ENCODE results near the gene NUDT2.

The NUDT2 gene

DNA sequence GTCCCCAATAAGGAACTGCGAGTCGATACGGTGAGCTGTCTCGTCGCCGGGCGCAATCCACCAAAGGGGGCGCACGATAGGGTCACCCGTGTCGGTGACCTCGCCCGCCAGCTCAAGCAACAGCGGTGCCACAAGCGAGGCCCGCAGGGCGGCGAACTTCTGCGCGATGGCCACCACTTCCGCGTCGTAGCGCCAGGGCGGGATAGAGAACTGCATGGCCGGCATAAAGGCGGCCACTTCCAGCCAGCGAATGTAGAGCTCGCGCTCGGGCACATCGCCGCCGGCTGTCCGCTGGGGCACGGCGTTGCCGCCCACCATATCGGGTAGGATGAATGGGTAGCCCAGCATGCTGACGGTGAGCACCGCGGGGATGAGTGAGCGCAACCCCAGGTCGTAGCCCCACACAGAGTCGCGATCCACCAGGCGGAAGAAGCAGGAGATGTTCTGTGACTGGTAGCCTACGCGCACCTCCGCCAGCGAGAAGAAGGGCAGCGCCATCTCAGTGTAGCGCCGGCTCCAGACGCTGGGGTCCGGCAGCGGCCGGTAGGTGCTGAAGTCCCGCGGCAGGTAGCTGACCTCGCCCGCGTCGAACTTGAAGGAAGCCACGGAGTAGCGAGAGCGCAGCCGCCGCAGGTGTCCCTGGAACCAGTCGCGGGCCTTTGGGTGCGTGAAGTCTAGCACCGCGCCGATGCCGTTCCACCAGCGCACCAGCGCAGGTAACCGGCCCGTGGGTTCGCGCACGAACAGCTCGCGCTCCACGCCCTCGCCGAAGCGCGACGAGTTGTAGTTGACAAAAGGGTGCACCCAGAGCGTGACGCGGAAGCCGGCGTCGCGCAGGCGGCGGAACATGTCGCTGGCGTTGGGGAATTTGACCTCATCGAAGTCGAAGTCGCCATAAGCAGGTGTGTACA, 41.9 kb downstream of the NUDT2 start:
- Histone ChIP-seq H3K27ac (no peak overlapping the region), H3K4me3 (no peak overlapping the region), H3K9ac (ENCODE audit: insufficient read length) (no peak overlapping the region), H3K9me3 (ENCODE audit: low read depth, low read length) (no peaks in the 10 kb centered on the region), H3K36me3 (ENCODE audit: insufficient read depth, low read length) (no peaks in the 10 kb centered on the region)
- TF ChIP-seq EZH2 (IDR thresholded peaks at IDR 0.05) (no peak), FOXP2 (optimal IDR thresholded peaks at IDR 0.05; ENCODE audit: control extremely low read depth, extremely low read length, insufficient read depth) (no peak), POLR2AphosphoS5 (IDR thresholded peaks at IDR 0.05; ENCODE audit: borderline replicate concordance, low read depth, low read length) (no peak)
- no peak for DNase-seq (ENCODE audit: low read depth, low spot score)

DNA sequence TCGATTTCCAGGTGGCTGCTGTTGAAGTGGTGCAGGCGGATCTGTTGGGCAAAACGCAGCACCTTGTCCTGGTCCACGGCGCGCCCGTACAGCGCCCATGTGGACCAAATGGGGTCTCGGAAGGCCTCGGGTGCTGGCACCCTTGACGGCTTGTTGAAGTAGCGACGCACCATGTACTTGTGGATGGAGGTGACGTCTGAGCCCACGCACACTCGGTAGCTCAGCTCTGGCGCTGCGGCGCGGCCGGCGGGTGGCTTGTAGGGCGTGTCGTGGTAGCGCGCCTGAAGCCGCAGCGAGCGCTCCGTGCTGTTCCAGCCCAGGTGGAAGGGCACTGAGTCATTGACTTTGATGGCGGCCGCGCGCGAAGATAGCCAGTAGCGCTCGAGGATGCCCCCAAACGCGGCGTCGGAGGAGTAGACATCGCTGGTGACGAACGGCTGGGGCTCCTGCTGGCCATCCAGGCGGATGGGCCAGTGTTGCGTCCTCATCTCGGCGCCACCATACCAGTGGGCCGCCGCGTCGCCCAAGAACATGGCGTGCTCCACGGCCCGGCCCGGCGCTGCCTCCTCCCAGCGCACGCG, 42.6 kb downstream of the NUDT2 start:
- Histone ChIP-seq H3K36me3 (ENCODE audit: insufficient read depth, low read length) (no peaks in the 10 kb centered on the region), H3K9ac (ENCODE audit: insufficient read length) (no peak overlapping the region), H3K9me3 (ENCODE audit: low read depth, low read length) (no peaks in the 10 kb centered on the region), H3K27ac (no peak overlapping the region), H3K4me3 (no peak overlapping the region)
- DNase-seq (ENCODE audit: low read depth, low spot score): no peak
- no peak for TF ChIP-seq EZH2 (IDR thresholded peaks at IDR 0.05)
- TF ChIP-seq POLR2AphosphoS5 (IDR thresholded peaks at IDR 0.05; ENCODE audit: borderline replicate concordance, low read depth, low read length): no peak
- TF ChIP-seq FOXP2 (optimal IDR thresholded peaks at IDR 0.05; ENCODE audit: control extremely low read depth, extremely low read length, insufficient read depth): no peak

DNA sequence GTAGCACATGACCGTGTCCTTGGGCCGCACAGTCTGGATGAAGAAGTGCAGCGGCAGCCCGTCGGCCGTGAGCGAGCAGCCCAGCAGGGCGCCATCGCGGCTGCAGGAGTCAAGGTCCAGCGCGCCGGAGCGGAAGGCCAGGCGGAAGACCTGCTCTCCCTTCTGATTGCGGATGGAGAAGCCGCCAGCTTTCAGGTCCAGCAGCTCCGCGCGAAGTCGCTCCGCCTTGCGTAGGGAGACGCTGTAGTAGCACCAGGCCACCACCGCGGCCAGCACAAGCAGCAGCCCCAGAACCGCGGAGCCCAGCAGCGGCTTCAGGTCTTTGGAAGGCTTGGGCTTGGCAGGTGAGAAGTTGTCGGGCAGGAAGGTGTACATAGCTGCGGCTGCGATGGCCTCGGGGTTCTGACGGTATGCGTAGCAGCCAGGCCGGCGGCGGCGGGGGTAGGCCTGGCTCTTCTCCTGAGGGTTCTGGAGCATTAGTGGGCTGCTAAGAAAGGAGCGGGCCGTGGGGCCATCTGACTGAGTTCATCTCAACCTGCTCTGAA, 43.2 kb downstream of the NUDT2 start:
- Histone ChIP-seq H3K9me3 (ENCODE audit: low read depth, low read length) (no peaks in the 10 kb centered on the region), H3K4me3 (no peak overlapping the region), H3K9ac (ENCODE audit: insufficient read length) (no peak overlapping the region), H3K36me3 (ENCODE audit: insufficient read depth, low read length) (no peaks in the 10 kb centered on the region), H3K27ac (no peak overlapping the region)
- no peak for TF ChIP-seq FOXP2 (optimal IDR thresholded peaks at IDR 0.05; ENCODE audit: control extremely low read depth, extremely low read length, insufficient read depth)
- no peak for TF ChIP-seq POLR2AphosphoS5 (IDR thresholded peaks at IDR 0.05; ENCODE audit: borderline replicate concordance, low read depth, low read length)
- TF ChIP-seq EZH2 (IDR thresholded peaks at IDR 0.05): no peak
- no peak for DNase-seq (ENCODE audit: low read depth, low spot score)

DNA sequence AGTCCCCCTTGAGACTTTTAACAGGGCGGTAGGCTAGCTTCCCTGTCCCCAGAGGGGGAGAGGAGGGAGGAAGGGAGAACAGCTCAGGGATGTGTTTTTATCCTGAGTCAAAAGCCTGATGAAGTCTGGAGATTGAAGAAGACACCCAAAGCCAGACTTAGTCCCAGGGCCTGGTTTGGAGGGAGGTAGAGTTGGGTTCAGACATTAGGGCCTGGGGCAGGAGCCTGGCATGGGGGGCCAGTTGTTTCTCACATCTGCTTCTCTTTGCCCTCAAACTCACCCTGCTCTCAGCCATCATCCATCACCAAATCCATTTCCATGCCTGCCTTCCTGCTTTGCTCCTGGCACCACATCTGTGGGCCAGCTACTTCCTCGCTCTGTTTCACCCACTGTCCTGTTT, 44.4 kb downstream of the NUDT2 start:
- no peaks in the 10 kb centered on the region for H3K36me3 ChIP-seq (ENCODE audit: insufficient read depth, low read length)
- no peak overlapping the region for H3K4me3 ChIP-seq
- no peak overlapping the region for H3K27ac ChIP-seq
- no peak for DNase-seq (ENCODE audit: low read depth, low spot score)
- H3K9ac ChIP-seq (ENCODE audit: insufficient read length): no peak overlapping the region
- no peaks in the 10 kb centered on the region for H3K9me3 ChIP-seq (ENCODE audit: low read depth, low read length)
- no peak for TF ChIP-seq POLR2AphosphoS5 (IDR thresholded peaks at IDR 0.05; ENCODE audit: borderline replicate concordance, low read depth, low read length)
- TF ChIP-seq FOXP2 (optimal IDR thresholded peaks at IDR 0.05; ENCODE audit: control extremely low read depth, extremely low read length, insufficient read depth): no peak
- TF ChIP-seq EZH2 (IDR thresholded peaks at IDR 0.05): no peak

DNA sequence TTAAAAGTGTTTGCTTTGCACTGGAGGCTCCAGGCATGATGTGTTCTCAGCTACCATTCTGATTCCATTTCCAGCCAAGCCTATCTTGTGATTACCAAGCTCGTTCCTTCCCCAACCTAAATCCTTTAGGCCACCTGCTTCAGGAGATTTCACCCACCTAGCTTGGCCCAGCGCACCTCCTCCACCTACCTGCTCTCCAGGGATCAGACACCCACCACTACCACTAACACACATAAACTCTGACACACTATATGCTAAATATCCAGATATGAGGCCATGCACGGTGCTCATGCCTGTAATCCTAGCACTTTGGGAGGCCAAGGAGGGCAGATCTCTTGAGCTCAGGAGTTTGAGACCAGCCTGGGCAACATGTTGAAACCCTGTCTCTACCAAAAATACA, 45.0 kb downstream of the NUDT2 start:
- DNase-seq (ENCODE audit: low read depth, low spot score): no peak

DNA sequence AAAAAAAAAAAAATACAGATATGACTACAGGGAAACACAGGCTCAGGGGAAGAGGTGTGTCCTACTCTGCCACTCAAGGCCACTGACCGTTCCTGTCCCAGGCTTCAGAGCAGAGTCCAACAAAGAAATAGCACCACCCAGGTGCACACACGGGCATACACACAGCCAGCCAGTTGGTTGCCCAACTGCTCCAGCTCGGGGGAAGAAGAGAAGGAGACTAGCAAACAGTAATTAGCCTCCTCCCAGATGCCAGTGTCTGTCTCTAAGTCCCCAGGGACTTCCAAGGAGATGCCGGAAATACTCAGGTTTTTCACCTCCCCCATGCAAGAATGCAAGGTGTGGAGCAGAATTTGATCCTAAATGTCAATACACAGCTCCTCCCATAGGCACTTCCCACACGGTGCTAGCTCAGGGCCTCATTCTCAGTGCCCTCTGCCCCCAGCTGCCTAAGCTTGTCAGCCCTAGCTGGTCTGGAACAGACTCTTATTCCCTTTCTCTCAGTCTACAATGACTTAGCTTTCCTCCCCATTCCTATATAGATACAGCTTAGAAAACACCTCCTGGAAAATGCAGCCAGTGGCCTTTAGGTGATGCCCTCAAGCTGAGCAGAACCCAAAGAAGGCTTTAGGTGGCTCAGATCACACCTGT, 45.7 kb downstream of the NUDT2 start:
- no peaks in the 10 kb centered on the region for H3K9me3 ChIP-seq (ENCODE audit: low read depth, low read length)
- no peaks in the 10 kb centered on the region for H3K36me3 ChIP-seq (ENCODE audit: insufficient read depth, low read length)
- H3K9ac ChIP-seq (ENCODE audit: insufficient read length): no peak overlapping the region
- DNase-seq (ENCODE audit: low read depth, low spot score): no peak
- peak overlapping the region; percentile 25; the same call in 1 of the 2 replicates for H3K4me3 ChIP-seq
- TF ChIP-seq POLR2AphosphoS5 (IDR thresholded peaks at IDR 0.05; ENCODE audit: borderline replicate concordance, low read depth, low read length): no peak
- no peak for TF ChIP-seq FOXP2 (optimal IDR thresholded peaks at IDR 0.05; ENCODE audit: control extremely low read depth, extremely low read length, insufficient read depth)
- TF ChIP-seq EZH2 (IDR thresholded peaks at IDR 0.05): no peak
- H3K27ac ChIP-seq: 0 out of 2 replicates have a peak overlapping the region, but pooled peaks have one; percentile 50

More for the DNA sequence above, 45.0 kb downstream of the NUDT2 start:
- H3K36me3 ChIP-seq (ENCODE audit: insufficient read depth, low read length): no peaks in the 10 kb centered on the region
- TF ChIP-seq EZH2 (IDR thresholded peaks at IDR 0.05) (no peak), POLR2AphosphoS5 (IDR thresholded peaks at IDR 0.05; ENCODE audit: borderline replicate concordance, low read depth, low read length) (no peak), FOXP2 (optimal IDR thresholded peaks at IDR 0.05; ENCODE audit: control extremely low read depth, extremely low read length, insufficient read depth) (no peak)
- no peak overlapping the region for H3K4me3 ChIP-seq
- H3K27ac ChIP-seq: no peak overlapping the region
- H3K9ac ChIP-seq (ENCODE audit: insufficient read length): no peak overlapping the region
- no peaks in the 10 kb centered on the region for H3K9me3 ChIP-seq (ENCODE audit: low read depth, low read length)

DNA sequence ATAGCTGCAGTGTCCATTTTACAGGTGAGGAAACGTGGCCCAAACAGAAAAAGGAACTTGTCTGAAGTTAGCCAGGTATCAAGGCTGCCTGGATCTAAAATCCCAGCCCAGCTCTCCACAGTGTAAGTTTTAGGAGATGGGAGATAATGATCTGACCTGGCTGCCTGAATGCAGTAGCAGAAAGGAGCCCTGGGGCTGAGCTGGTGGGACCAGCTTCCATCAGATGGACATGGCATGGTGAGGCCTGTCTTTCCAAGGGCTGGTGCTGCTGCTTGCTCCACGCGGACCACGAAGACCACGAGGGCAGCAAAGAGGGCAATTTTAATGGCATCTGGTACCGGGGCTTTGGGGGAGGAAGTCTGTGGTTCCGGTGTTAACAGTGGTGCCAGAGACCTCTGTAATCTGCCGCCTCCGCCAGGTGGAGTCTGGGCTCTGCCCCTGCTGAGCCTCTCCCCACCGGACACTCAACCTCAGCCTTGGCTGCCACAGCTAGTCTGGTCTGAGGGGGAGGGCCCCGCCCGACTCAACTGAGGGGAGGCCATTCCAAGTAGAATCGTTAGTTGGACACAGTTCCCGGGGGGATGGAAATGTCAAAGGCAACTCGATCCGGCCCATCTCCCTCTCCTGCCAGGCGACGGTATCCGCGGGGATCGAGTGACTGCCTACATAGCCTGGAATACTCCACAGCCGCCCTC, 46.7 kb downstream of the NUDT2 start:
- Histone ChIP-seq H3K36me3 (ENCODE audit: insufficient read depth, low read length) (no peaks in the 10 kb centered on the region), H3K9ac (ENCODE audit: insufficient read length) (peak overlapping the region; percentile 40), H3K4me3 (peak overlapping the region; percentile 86), H3K27ac (no peak overlapping the region), H3K9me3 (ENCODE audit: low read depth, low read length) (no peaks in the 10 kb centered on the region)
- TF ChIP-seq FOXP2 (optimal IDR thresholded peaks at IDR 0.05; ENCODE audit: control extremely low read depth, extremely low read length, insufficient read depth) (no peak), POLR2AphosphoS5 (IDR thresholded peaks at IDR 0.05; ENCODE audit: borderline replicate concordance, low read depth, low read length) (no peak), EZH2 (IDR thresholded peaks at IDR 0.05) (no peak)
- no peak for DNase-seq (ENCODE audit: low read depth, low spot score)
